ENCODE data around the gene TLE3.

The TLE3 gene

GRCh38 chr15:70017801-70018200, 79.9 kb downstream of the TLE3 start:
- H3K27ac ChIP-seq (ENCODE audit: low read depth, low read length): no peak overlapping the region
- H3K4me3 ChIP-seq (ENCODE audit: low read depth in 1 of 5, low read length in 5 of 5): no peak overlapping the region
- peaks cover 0 to 6% (median 1%) of the 10 kb centered on the region in 5 donors for H3K4me1 ChIP-seq (ENCODE audit: control insufficient read depth in 5 of 5, insufficient read depth in 5 of 5, low read length in 5 of 5)
- peaks cover 0 to 8% (median 0%) of the 10 kb centered on the region in 5 donors for H3K9me3 ChIP-seq (ENCODE audit: control insufficient read depth in 5 of 5, low read length in 5 of 5)
- no peaks in the 10 kb centered on the region for H3K36me3 ChIP-seq (ENCODE audit: control insufficient read depth in 5 of 5, insufficient read depth in 5 of 5, low read length in 5 of 5)
- H3K27me3 ChIP-seq (ENCODE audit: control insufficient read depth in 5 of 5, insufficient read depth in 4 of 5, low read length in 5 of 5): peaks cover 0 to 6% (median 0%) of the 10 kb centered on the region in 5 donors
- H3K9ac ChIP-seq (ENCODE audit: low read length in 5 of 5): no peak overlapping the region

GRCh38 chr15:70017025-70017424, 80.7 kb downstream of the TLE3 start:
- Histone ChIP-seq H3K9me3 (ENCODE audit: control insufficient read depth in 5 of 5, low read length in 5 of 5) (peaks cover 0 to 8% (median 0%) of the 10 kb centered on the region in 5 donors), H3K4me3 (ENCODE audit: low read depth in 1 of 5, low read length in 5 of 5) (no peak overlapping the region), H3K27me3 (ENCODE audit: control insufficient read depth in 5 of 5, insufficient read depth in 4 of 5, low read length in 5 of 5) (peaks cover 0 to 6% (median 0%) of the 10 kb centered on the region in 5 donors), H3K27ac (ENCODE audit: low read depth, low read length) (no peak overlapping the region), H3K4me1 (ENCODE audit: control insufficient read depth in 5 of 5, insufficient read depth in 5 of 5, low read length in 5 of 5) (no peaks in the 10 kb centered on the region), H3K9ac (ENCODE audit: low read length in 5 of 5) (no peak overlapping the region), H3K36me3 (ENCODE audit: control insufficient read depth in 5 of 5, insufficient read depth in 5 of 5, low read length in 5 of 5) (no peaks in the 10 kb centered on the region)

DNA sequence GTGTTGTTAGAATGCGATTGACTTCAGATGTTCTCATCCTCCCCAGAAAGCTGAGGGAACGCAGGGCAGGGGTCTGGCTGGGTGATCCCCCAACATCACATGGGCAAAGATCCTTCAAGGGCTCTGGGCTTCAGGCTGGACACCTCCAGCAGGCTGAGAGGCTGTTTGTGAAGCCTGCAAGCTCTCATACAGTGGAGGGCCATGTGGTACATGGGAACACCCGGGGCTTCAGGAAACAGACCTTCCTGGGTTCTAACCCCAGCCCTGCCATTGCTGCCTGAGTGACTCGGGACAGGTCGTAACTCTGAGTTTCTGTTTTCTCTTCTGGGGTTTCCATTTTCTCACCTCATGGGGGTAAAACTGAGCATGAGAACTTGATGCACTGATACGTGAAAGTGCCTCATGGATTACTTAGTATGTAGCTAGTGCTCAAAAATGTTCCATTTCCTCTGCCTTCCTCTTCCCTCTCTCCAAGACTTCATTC, 81.2 kb downstream of the TLE3 start:
- no peaks in the 10 kb centered on the region for H3K4me1 ChIP-seq (ENCODE audit: control insufficient read depth in 5 of 5, insufficient read depth in 5 of 5, low read length in 5 of 5)
- H3K4me3 ChIP-seq (ENCODE audit: low read depth in 1 of 5, low read length in 5 of 5): no peak overlapping the region
- peaks cover 0 to 6% (median 0%) of the 10 kb centered on the region in 5 donors for H3K27me3 ChIP-seq (ENCODE audit: control insufficient read depth in 5 of 5, insufficient read depth in 4 of 5, low read length in 5 of 5)
- no peaks in the 10 kb centered on the region for H3K36me3 ChIP-seq (ENCODE audit: control insufficient read depth in 5 of 5, insufficient read depth in 5 of 5, low read length in 5 of 5)
- H3K9me3 ChIP-seq (ENCODE audit: control insufficient read depth in 5 of 5, low read length in 5 of 5): peaks cover 0 to 8% (median 0%) of the 10 kb centered on the region in 5 donors
- no peak overlapping the region for H3K9ac ChIP-seq (ENCODE audit: low read length in 5 of 5)
- no peak overlapping the region for H3K27ac ChIP-seq (ENCODE audit: low read depth, low read length)

DNA sequence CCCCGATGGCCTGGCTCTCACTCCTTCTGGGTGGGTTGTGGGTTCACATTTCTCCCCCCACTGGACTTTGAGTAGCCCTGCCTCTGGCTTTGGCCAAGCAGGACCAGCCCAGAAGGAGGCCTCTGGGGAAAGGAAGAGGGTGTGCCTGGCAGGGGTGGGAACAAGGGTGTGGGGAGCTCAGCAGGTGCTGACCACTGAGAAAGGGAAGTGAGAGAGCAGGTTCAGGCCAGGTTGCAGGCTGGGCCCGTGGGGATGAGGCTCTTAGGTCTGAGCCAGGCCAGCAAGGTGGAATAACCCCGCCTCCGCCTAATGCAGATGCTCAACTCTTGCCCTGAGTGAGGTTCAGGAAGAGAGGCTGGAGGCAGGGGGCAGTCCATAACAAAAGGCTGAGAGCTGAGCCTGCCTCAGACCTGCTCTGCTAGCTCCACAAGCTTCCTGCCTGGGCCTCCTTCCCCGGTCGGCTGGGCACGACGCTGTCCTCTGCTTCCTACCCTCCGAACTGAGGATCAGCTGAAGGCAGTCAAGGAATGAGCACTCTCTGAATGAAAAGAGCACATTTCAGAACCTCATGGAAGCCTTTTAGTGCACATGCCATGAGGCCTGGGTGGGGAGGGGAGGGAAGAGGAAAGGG, 82.7 kb downstream of the TLE3 start:
- no peaks in the 10 kb centered on the region for H3K36me3 ChIP-seq (ENCODE audit: control insufficient read depth in 5 of 5, insufficient read depth in 5 of 5, low read length in 5 of 5)
- no peaks in the 10 kb centered on the region for H3K4me1 ChIP-seq (ENCODE audit: control insufficient read depth in 5 of 5, insufficient read depth in 5 of 5, low read length in 5 of 5)
- no peak overlapping the region for H3K9ac ChIP-seq (ENCODE audit: low read length in 5 of 5)
- H3K9me3 ChIP-seq (ENCODE audit: control insufficient read depth in 5 of 5, low read length in 5 of 5): peaks cover 0 to 8% (median 0%) of the 10 kb centered on the region in 5 donors
- H3K27ac ChIP-seq (ENCODE audit: low read depth, low read length): no peak overlapping the region
- H3K27me3 ChIP-seq (ENCODE audit: control insufficient read depth in 5 of 5, insufficient read depth in 4 of 5, low read length in 5 of 5): peaks cover 0 to 6% (median 0%) of the 10 kb centered on the region in 5 donors
- H3K4me3 ChIP-seq (ENCODE audit: low read depth in 1 of 5, low read length in 5 of 5): no peak overlapping the region

DNA sequence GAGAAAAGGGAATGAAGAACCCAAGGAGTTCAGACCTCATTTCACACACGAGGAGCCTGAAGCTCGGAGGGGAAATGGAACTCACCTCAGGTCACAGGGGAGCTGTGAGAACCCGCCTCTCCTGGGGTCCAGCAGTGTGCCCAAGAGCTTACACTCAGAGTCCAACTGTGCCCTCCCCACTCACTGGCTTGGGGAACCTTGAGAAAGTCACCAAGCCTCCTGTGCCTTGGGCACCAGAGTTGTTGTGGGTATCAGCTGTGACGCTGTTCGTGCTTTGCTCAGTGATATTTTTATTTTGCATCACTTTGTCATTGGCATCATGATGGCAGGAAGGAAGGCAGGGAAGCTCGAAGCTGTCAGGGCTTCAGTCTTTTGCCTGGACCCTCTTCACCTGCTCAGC, 83.4 kb downstream of the TLE3 start:
- H3K9ac ChIP-seq (ENCODE audit: low read length in 5 of 5): no peak overlapping the region
- peaks cover 0 to 8% (median 0%) of the 10 kb centered on the region in 5 donors for H3K9me3 ChIP-seq (ENCODE audit: control insufficient read depth in 5 of 5, low read length in 5 of 5)
- no peak overlapping the region for H3K27ac ChIP-seq (ENCODE audit: low read depth, low read length)
- H3K27me3 ChIP-seq (ENCODE audit: control insufficient read depth in 5 of 5, insufficient read depth in 4 of 5, low read length in 5 of 5): peaks cover 0 to 4% (median 0%) of the 10 kb centered on the region in 5 donors
- no peaks in the 10 kb centered on the region for H3K4me1 ChIP-seq (ENCODE audit: control insufficient read depth in 5 of 5, insufficient read depth in 5 of 5, low read length in 5 of 5)
- no peak overlapping the region for H3K4me3 ChIP-seq (ENCODE audit: low read depth in 1 of 5, low read length in 5 of 5)
- no peaks in the 10 kb centered on the region for H3K36me3 ChIP-seq (ENCODE audit: control insufficient read depth in 5 of 5, insufficient read depth in 5 of 5, low read length in 5 of 5)

GRCh38 chr15:70013656-70014313, 83.9 kb downstream of the TLE3 start:
- H3K9ac ChIP-seq (ENCODE audit: low read length in 5 of 5): no peak overlapping the region

GRCh38 chr15:70012895-70013294, 84.8 kb downstream of the TLE3 start:
- H3K27me3 ChIP-seq (ENCODE audit: control insufficient read depth in 5 of 5, insufficient read depth in 4 of 5, low read length in 5 of 5): peaks cover 0 to 9% (median 0%) of the 10 kb centered on the region in 5 donors
- no peak overlapping the region for H3K9ac ChIP-seq (ENCODE audit: low read length in 5 of 5)
- H3K4me1 ChIP-seq (ENCODE audit: control insufficient read depth in 5 of 5, insufficient read depth in 5 of 5, low read length in 5 of 5): no peaks in the 10 kb centered on the region
- no peak overlapping the region for H3K4me3 ChIP-seq (ENCODE audit: low read depth in 1 of 5, low read length in 5 of 5)
- no peak overlapping the region for H3K27ac ChIP-seq (ENCODE audit: low read depth, low read length)
- H3K9me3 ChIP-seq (ENCODE audit: control insufficient read depth in 5 of 5, low read length in 5 of 5): peaks cover 0 to 8% (median 0%) of the 10 kb centered on the region in 5 donors
- H3K36me3 ChIP-seq (ENCODE audit: control insufficient read depth in 5 of 5, insufficient read depth in 5 of 5, low read length in 5 of 5): no peaks in the 10 kb centered on the region

More at GRCh38 chr15:70013656-70014313, 83.9 kb downstream of the TLE3 start:
- Histone ChIP-seq H3K27ac (ENCODE audit: low read depth, low read length) (no peak overlapping the region), H3K36me3 (ENCODE audit: control insufficient read depth in 5 of 5, insufficient read depth in 5 of 5, low read length in 5 of 5) (no peaks in the 10 kb centered on the region), H3K27me3 (ENCODE audit: control insufficient read depth in 5 of 5, insufficient read depth in 4 of 5, low read length in 5 of 5) (peaks cover 0 to 6% (median 0%) of the 10 kb centered on the region in 5 donors), H3K9me3 (ENCODE audit: control insufficient read depth in 5 of 5, low read length in 5 of 5) (peaks cover 0 to 8% (median 0%) of the 10 kb centered on the region in 5 donors), H3K4me3 (ENCODE audit: low read depth in 1 of 5, low read length in 5 of 5) (no peak overlapping the region), H3K4me1 (ENCODE audit: control insufficient read depth in 5 of 5, insufficient read depth in 5 of 5, low read length in 5 of 5) (no peaks in the 10 kb centered on the region)

- H3K4me1 ChIP-seq (ENCODE audit: control insufficient read depth in 5 of 5, insufficient read depth in 5 of 5, low read length in 5 of 5): no peaks in the 10 kb centered on the region
- H3K36me3 ChIP-seq (ENCODE audit: control insufficient read depth in 5 of 5, insufficient read depth in 5 of 5, low read length in 5 of 5): no peaks in the 10 kb centered on the region
- no peaks in the 10 kb centered on the region for H3K9me3 ChIP-seq (ENCODE audit: control insufficient read depth in 5 of 5, low read length in 5 of 5)
- no peak overlapping the region for H3K4me3 ChIP-seq (ENCODE audit: low read depth in 1 of 5, low read length in 5 of 5)
- H3K27ac ChIP-seq (ENCODE audit: low read depth, low read length): no peak overlapping the region
- H3K9ac ChIP-seq (ENCODE audit: low read length in 5 of 5): no peak overlapping the region
- H3K27me3 ChIP-seq (ENCODE audit: control insufficient read depth in 5 of 5, insufficient read depth in 4 of 5, low read length in 5 of 5): peaks cover 0 to 6% (median 0%) of the 10 kb centered on the region in 5 donors
These were observed 88.9 kb downstream of the TLE3 start for GRCh38 chr15:70008697-70009290.

- no peak overlapping the region for H3K9ac ChIP-seq (ENCODE audit: low read length in 5 of 5)
- peaks cover 6 to 11% (median 10%) of the 10 kb centered on the region in 5 donors for H3K9me3 ChIP-seq (ENCODE audit: control insufficient read depth in 5 of 5, low read length in 5 of 5)
- H3K36me3 ChIP-seq (ENCODE audit: control insufficient read depth in 5 of 5, insufficient read depth in 5 of 5, low read length in 5 of 5): no peaks in the 10 kb centered on the region
- no peak overlapping the region for H3K4me3 ChIP-seq (ENCODE audit: low read depth in 1 of 5, low read length in 5 of 5)
- H3K27me3 ChIP-seq (ENCODE audit: control insufficient read depth in 5 of 5, insufficient read depth in 4 of 5, low read length in 5 of 5): peaks cover 0 to 6% (median 0%) of the 10 kb centered on the region in 5 donors
- H3K27ac ChIP-seq (ENCODE audit: low read depth, low read length): no peak overlapping the region
- no peaks in the 10 kb centered on the region for H3K4me1 ChIP-seq (ENCODE audit: control insufficient read depth in 5 of 5, insufficient read depth in 5 of 5, low read length in 5 of 5)
These were observed 91.2 kb downstream of the TLE3 start for GRCh38 chr15:70006259-70007147.

Measured in subcutaneous abdominal adipose tissue (tissue), 5 donors.